HepG2 (cell line): ENCODE results near the gene HDLBP. TPM values are rescaled to one million over a fixed set of nuclear protein-coding genes. Genes with fewer than 3 reads are reported as not detected.

ENCODE experiments used
- AKAP8 ChIP-seq: sonication (generic); formaldehyde crosslinking; IDR thresholded peaks from 2 replicates; pipeline ENCODE4 v1.5.1; 2020; ENCODE audit warnings: mild to moderate bottlenecking, missing genetic modification reagents
- HNRNPL ChIP-seq: fragments of 200-400 bp; formaldehyde crosslinking; IDR thresholded peaks from 2 replicates; pipeline ENCODE4 v1.6.1; 2017; ENCODE audit warnings: mild to moderate bottlenecking, low read depth, low read length
- KDM4B ChIP-seq: sonication (generic); formaldehyde crosslinking; IDR thresholded peaks from 2 replicates; pipeline ENCODE4 v1.4.0; 2020; ENCODE audit warnings: missing genetic modification reagents
- NFAT5 ChIP-seq: sonication (generic); formaldehyde crosslinking; IDR thresholded peaks from 2 replicates; pipeline ENCODE4 v1.4.0; 2020; ENCODE audit warnings: missing genetic modification reagents
- POLR2AphosphoS5 ChIP-seq: IDR thresholded peaks from 2 replicates; pipeline ENCODE4 v1.6.1; 2012; ENCODE audit warnings: low read depth, low read length
- SAP130 ChIP-seq: IDR thresholded peaks from 2 replicates; pipeline ENCODE4 v1.6.1; 2016; ENCODE audit warnings: low read depth
- YEATS4 ChIP-seq: sonication (generic); formaldehyde crosslinking; IDR thresholded peaks from 2 replicates; pipeline ENCODE4 v1.4.0; 2020; ENCODE audit warnings: missing genetic modification reagents, borderline replicate concordance
- ZNF343 ChIP-seq: sonication (generic); formaldehyde crosslinking; IDR thresholded peaks from 2 replicates; pipeline ENCODE4 v1.4.0; 2020; ENCODE audit warnings: mild to moderate bottlenecking, missing genetic modification reagents
- ZNF569 ChIP-seq: sonication (generic); formaldehyde crosslinking; IDR thresholded peaks from 2 replicates; pipeline ENCODE4 v1.5.0; 2020; ENCODE audit warnings: mild to moderate bottlenecking, missing genetic modification reagents, moderate library complexity, borderline replicate concordance
- ZNF678 ChIP-seq: sonication (generic); formaldehyde crosslinking; IDR thresholded peaks from 2 replicates; pipeline ENCODE4 v1.4.0; 2020; ENCODE audit warnings: mild to moderate bottlenecking, missing genetic modification reagents
- ZNF749 ChIP-seq: sonication (generic); formaldehyde crosslinking; IDR thresholded peaks from 2 replicates; pipeline ENCODE4 v1.8.0; 2022; ENCODE audit warnings: mild to moderate bottlenecking, missing genetic modification reagents, moderate library complexity, borderline replicate concordance
- ZNF850 ChIP-seq: sonication (generic); formaldehyde crosslinking; conservative IDR thresholded peaks from 2 replicates; pipeline ENCODE4 v1.9.0; 2021; ENCODE audit warnings: mild to moderate bottlenecking, missing genetic modification reagents
- ZNF883 ChIP-seq: sonication (generic); formaldehyde crosslinking; IDR thresholded peaks from 2 replicates; pipeline ENCODE4 v1.5.1; 2020; ENCODE audit warnings: mild to moderate bottlenecking, missing genetic modification reagents; ENCODE audit errors: not compliant biosample characterization
- ZSCAN29 ChIP-seq: sonication (generic); formaldehyde crosslinking; conservative IDR thresholded peaks from 2 replicates; pipeline ENCODE4 v1.4.0; 2020; ENCODE audit warnings: mild to moderate bottlenecking, missing genetic modification reagents
- polyA plus RNA-seq, 8 experiments: library from polyadenylated mRNA; depleted of rRNA in 3 of 8; stranded (reverse) in 7 of 8; unstranded in 1 of 8; fragments of >200 nt; fragmentation: Illumina TruSeq in 4 of 8; extraction: Trizol in 4 of 8; gene quantifications; 2 replicates each; pipeline versions ENCODE4 v1.2.1 to v1.2.3, GENCODE V29; 2011 to 2016; ENCODE audit warnings: low read depth in 4 of 8, missing spikeins in 1 of 8, mixed read lengths in 1 of 8; ENCODE audit not compliant: insufficient read depth in 1 of 8
- total RNA-seq, 5 experiments: library from RNA; depleted of rRNA; stranded (reverse); fragments of >200 nt; fragmentation: Illumina TruSeq; extraction: Trizol; gene quantifications; 2 replicates each; pipeline ENCODE4 v1.2.3, GENCODE V29; 2016; ENCODE audit warnings: low read depth in 1 of 5
- TF ChIP-seq, protein P1 (sequence below): sonication (generic); formaldehyde crosslinking; IDR thresholded peaks from 2 replicates; pipeline ENCODE4 v1.4.0; 2020; ENCODE audit warnings: missing genetic modification reagents

The HDLBP gene
- total and polyA plus RNA-seq, 2 of the 13 experiments (the other 11 are each of a cell fraction or from before 2014, with no cell fraction given): 464 to 707 TPM

DNA sequence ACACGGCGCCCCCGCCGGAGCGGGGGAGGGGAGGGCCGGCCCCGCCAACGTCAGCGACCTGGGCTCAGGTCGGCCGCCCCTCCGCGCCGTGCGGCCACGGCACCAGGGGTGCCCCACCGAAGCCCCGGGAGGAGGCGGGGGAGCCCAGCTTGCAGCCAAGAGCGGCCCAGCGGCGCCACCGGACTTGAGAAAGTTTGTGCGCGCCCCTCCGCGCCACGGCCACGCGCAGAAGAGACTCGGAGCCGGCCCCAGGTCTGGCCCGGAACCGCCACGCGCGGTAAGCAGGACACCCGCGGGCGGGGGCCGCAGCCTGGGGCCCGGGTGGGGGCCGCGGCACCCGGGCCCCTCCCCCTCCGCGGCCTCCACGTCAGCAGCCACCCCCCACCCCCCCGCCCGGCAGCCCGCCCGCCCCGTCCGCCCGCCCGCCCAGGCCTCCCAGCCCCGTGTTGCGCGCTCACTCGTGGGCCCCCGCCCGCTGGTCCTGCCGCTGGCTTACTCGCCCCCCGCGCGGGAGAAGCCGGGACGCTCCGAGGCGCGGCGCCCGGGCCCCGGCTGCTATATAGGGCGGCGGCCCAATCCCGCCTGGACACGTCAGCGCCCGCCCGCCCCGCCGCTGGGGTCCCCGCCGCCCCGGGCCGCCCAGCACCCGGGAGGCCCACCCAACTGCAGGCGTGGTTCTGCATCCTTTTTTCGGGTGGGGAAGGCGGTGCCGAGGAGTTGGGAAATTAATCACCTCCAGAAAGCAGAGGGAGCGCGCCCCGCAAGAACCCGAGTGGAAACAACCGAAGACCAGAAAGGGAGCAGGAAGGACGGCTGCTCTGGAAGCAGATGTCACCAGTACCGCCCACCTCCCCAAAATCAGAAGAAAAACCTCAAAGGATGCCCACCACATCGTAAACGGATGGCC lies 42.9 kb downstream of the HDLBP start (continued):
- TF ChIP-seq YEATS4 (CRISPR knock-in tag) (peak; percentile 60; the same call in 1 of the 2 replicates), ZSCAN29 (CRISPR knock-in tag) (no peak), AKAP8 (CRISPR knock-in tag) (peak; percentile 64), ZNF749 (CRISPR knock-in tag) (peak; percentile 60), SAP130 (CRISPR knock-in tag) (peak; percentile 55; the same call in 1 of the 2 replicates), POLR2AphosphoS5 (peak; percentile 60), HNRNPL (no peak), KDM4B (CRISPR knock-in tag) (no peak), ZNF883 (CRISPR knock-in tag) (no peak), ZNF850 (no peak), NFAT5 (CRISPR knock-in tag) (0 out of 2 replicates have a peak, but pooled peaks have one; percentile 50), ZNF678 (CRISPR knock-in tag) (no peak), ZNF569 (CRISPR knock-in tag) (no peak), ZNF343 (CRISPR knock-in tag) (no peak)
- TF ChIP-seq, protein P1, sequence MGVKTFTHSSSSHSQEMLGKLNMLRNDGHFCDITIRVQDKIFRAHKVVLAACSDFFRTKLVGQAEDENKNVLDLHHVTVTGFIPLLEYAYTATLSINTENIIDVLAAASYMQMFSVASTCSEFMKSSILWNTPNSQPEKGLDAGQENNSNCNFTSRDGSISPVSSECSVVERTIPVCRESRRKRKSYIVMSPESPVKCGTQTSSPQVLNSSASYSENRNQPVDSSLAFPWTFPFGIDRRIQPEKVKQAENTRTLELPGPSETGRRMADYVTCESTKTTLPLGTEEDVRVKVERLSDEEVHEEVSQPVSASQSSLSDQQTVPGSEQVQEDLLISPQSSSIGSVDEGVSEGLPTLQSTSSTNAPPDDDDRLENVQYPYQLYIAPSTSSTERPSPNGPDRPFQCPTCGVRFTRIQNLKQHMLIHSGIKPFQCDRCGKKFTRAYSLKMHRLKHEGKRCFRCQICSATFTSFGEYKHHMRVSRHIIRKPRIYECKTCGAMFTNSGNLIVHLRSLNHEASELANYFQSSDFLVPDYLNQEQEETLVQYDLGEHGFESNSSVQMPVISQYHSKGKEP (CRISPR knock-in tag): no peak
